PC-9 (cell line): ENCODE data around the gene TCEANC2. TPM values are rescaled to one million over a fixed set of nuclear protein-coding genes. Genes with fewer than 3 reads are reported as not detected.
"Not testable (repeated sequence)": the region's sequence is repeated elsewhere in the genome, so short reads cannot be mapped to it uniquely, and the experiment has no call there.

Experiments used
- BruUV-seq: library from RNA; stranded (reverse); fragments of 400-500 nt; replicated peaks from 2 replicates; lab custom pipeline; 2021; lab: Mats Ljungman, UMichigan
- CTCF ChIA-PET: fragments of 300-600 bp; sonication (Branson Sonifier 250); formaldehyde crosslinking; loops from one replicate; lab custom pipeline; 2022; ENCODE audit warnings: antibody characterized with exemption; lab: Charles Lee
- POLR2A ChIA-PET: fragments of 300-600 bp; sonication (Branson Sonifier 250); formaldehyde crosslinking; loops from one replicate; lab custom pipeline; 2022; ENCODE audit warnings: antibody characterized with exemption; ENCODE audit not compliant: unreplicated experiment; lab: Charles Lee
- DNase-seq, 2 experiments: peaks; one replicate each; pipeline versions ENCODE4 v3.0.0 to v3.0.0-alpha.2; 2015 to 2022; ENCODE audit warnings: mixed read lengths in 1 of 2
- H2AFZ ChIP-seq: fragments of 200-600 bp; sonication (generic); 2 replicates; pipeline ENCODE4 v1.8.1; 2017; ENCODE audit warnings: antibody characterized with exemption
- H3F3A ChIP-seq: fragments of 200-600 bp; sonication (generic); 2 replicates; pipeline ENCODE4 v1.8.1; 2017; ENCODE audit warnings: antibody characterized with exemption, mild to moderate bottlenecking, low read depth; ENCODE audit not compliant: insufficient read depth
- H3K27ac ChIP-seq: fragments of 200-600 bp; sonication (generic); 2 replicates; pipeline ENCODE4 v1.6.1; 2016; ENCODE audit warnings: mixed run types
- H3K27me3 ChIP-seq: fragments of 200-600 bp; sonication (generic); 2 replicates; pipeline ENCODE4 v1.6.1; 2016; ENCODE audit warnings: low read depth, mixed run types; ENCODE audit not compliant: insufficient read depth
- H3K36me3 ChIP-seq: fragments of 200-600 bp; sonication (generic); 2 replicates; pipeline ENCODE4 v1.6.1; 2016; ENCODE audit warnings: low read depth, mixed run types
- H3K4me1 ChIP-seq: fragments of 200-600 bp; sonication (generic); replicated peaks from 2 replicates; pipeline ENCODE4 v1.6.1; 2016; ENCODE audit warnings: mixed run types; ENCODE audit not compliant: insufficient read depth
- H3K4me2 ChIP-seq: fragments of 200-600 bp; sonication (generic); 2 replicates; pipeline ENCODE4 v1.6.1; 2017; ENCODE audit warnings: mixed run types
- H3K4me3 ChIP-seq: fragments of 200-600 bp; sonication (generic); 2 replicates; pipeline ENCODE4 v1.6.1; 2016; ENCODE audit warnings: mixed run types
- H3K79me2 ChIP-seq: fragments of 200-600 bp; sonication (generic); 2 replicates; pipeline ENCODE4 v1.6.1; 2017; ENCODE audit warnings: low read depth, mixed run types
- H3K9me2 ChIP-seq: fragments of 200-600 bp; sonication (generic); 2 replicates; pipeline ENCODE4 v1.8.1; 2017; ENCODE audit warnings: mild to moderate bottlenecking; ENCODE audit not compliant: insufficient read depth
- H3K9me3 ChIP-seq: fragments of 200-600 bp; sonication (generic); 2 replicates; pipeline ENCODE4 v1.8.1; 2016; ENCODE audit warnings: low read depth; ENCODE audit not compliant: insufficient read depth
- H4K20me1 ChIP-seq: fragments of 200-600 bp; sonication (generic); 2 replicates; pipeline ENCODE4 v1.8.1; 2017; ENCODE audit not compliant: insufficient read depth
- CTCF ChIP-seq: fragments of 200-600 bp; sonication (generic); conservative IDR thresholded peaks from 2 replicates; pipeline ENCODE4 v1.6.1; 2017; ENCODE audit warnings: mixed run types, antibody characterized with exemption, mild to moderate bottlenecking, moderate library complexity
- EZH2 ChIP-seq: fragments of 200-600 bp; sonication (generic); IDR thresholded peaks from 2 replicates; pipeline ENCODE4 v1.8.0; 2017; ENCODE audit warnings: antibody characterized with exemption, low read depth
- intact Hi-C: fragments of 100-400 bp; cut with micrococcal nuclease; formaldehyde crosslinking; loops from one replicate; pipeline ENCODE4 v1.10.0; 2022; ENCODE audit not compliant: unreplicated experiment
- total RNA-seq: library from RNA; stranded (reverse); gene quantifications from 2 replicates; pipeline ENCODE4 v1.2.3, GENCODE V29; 2021

The TCEANC2 gene
- total RNA-seq, 1 experiment from 2014 or later: 11.5 TPM

GRCh38 chr1:54018635-54019034, 34.8 kb upstream of the TCEANC2 start:
- intact Hi-C loops: loop anchor here (5.0 kb wide), 1 partner anchor 61 kb away; no protein-coding TSS in a partner anchor
- Histone ChIP-seq H4K20me1 (no peaks in the 10 kb centered on the region), H3K79me2 (no peaks in the 10 kb centered on the region), H3K36me3 (no peaks in the 10 kb centered on the region), H3K4me3 (no peak overlapping the region), H3K27ac (no peak overlapping the region), H2AFZ (no peak overlapping the region), H3K4me2 (no peak overlapping the region), H3K9me2 (no peaks in the 10 kb centered on the region), H3K27me3 (no peaks in the 10 kb centered on the region), H3K9me3 (no peaks in the 10 kb centered on the region), H3F3A (peaks cover 23% of the 10 kb centered on the region), H3K4me1 (peaks cover 38% of the 10 kb centered on the region)
- BruUV-seq: no TSS peak
- CTCF ChIA-PET: no interaction called here
- no peak for DNase-seq
- POLR2A ChIA-PET: no interaction called here
- TF ChIP-seq EZH2: no peak
- TF ChIP-seq CTCF: no peak

- H3K27ac ChIP-seq, H3K9me2 ChIP-seq, BruUV-seq, POLR2A ChIA-PET, H4K20me1 ChIP-seq, CTCF ChIA-PET, H3K4me3 ChIP-seq, H3K36me3 ChIP-seq, DNase-seq, H3K9me3 ChIP-seq, H3K79me2 ChIP-seq, H2AFZ ChIP-seq, H3K4me2 ChIP-seq, H3K27me3 ChIP-seq: not testable (repeated sequence)
- Histone ChIP-seq H3K4me1 (peaks cover 37% of the 10 kb centered on the region), H3F3A (peaks cover 23% of the 10 kb centered on the region)
- intact Hi-C loops: loop anchor here (5.0 kb wide), 1 partner anchor 62 kb away; no protein-coding TSS in a partner anchor
These were observed 33.7 kb upstream of the TCEANC2 start for GRCh38 chr1:54019562-54020176.

GRCh38 chr1:54024358-54024757, 29.1 kb upstream of the TCEANC2 start:
- Histone ChIP-seq H3K4me3 (no peak overlapping the region), H3K27ac (no peak overlapping the region), H3F3A (no peaks in the 10 kb centered on the region; the same call in 1 of the 2 replicates), H4K20me1 (no peaks in the 10 kb centered on the region), H3K4me1 (no peaks in the 10 kb centered on the region), H3K27me3 (no peaks in the 10 kb centered on the region), H3K79me2 (no peaks in the 10 kb centered on the region), H3K4me2 (no peak overlapping the region), H3K9me3 (no peaks in the 10 kb centered on the region), H3K36me3 (no peaks in the 10 kb centered on the region), H3K9me2 (no peaks in the 10 kb centered on the region), H2AFZ (no peak overlapping the region)
- intact Hi-C loops: no loop called here
- CTCF ChIA-PET: no interaction called here
- TF ChIP-seq CTCF (no peak), EZH2 (no peak)
- no peak for DNase-seq
- no TSS peak for BruUV-seq
- POLR2A ChIA-PET: no interaction called here

GRCh38 chr1:54024811-54025210, 28.6 kb upstream of the TCEANC2 start:
- H4K20me1 ChIP-seq, H3K4me1 ChIP-seq, POLR2A ChIA-PET, DNase-seq, H3K4me2 ChIP-seq, H3K27ac ChIP-seq, H3K79me2 ChIP-seq, H3K36me3 ChIP-seq, H3K27me3 ChIP-seq, BruUV-seq, H2AFZ ChIP-seq, intact Hi-C loops, CTCF ChIA-PET, H3K4me3 ChIP-seq, H3K9me3 ChIP-seq, H3F3A ChIP-seq, H3K9me2 ChIP-seq: not testable (repeated sequence)
